Astrocyte of the spinal cord (primary cell): ENCODE measurements around the gene AK5.

ENCODE experiments used
- DNase-seq: peaks from one replicate; pipeline ENCODE4 v3.0.0; 2011; ENCODE audit warnings: low read depth, low spot score
- H3K4me3 ChIP-seq: 2 replicates; pipeline ENCODE4 v1.5.1; 2011; ENCODE audit warnings: low read depth, mild to moderate bottlenecking, low read length, moderate library complexity
- in situ Hi-C: cut with HindIII; loops from 2 replicates; pipeline ENCODE4 v1.10.0; 2017; ENCODE audit warnings: low sequenced_read_pairs
- TF ChIP-seq, protein P1 (sequence below): IDR thresholded peaks from 2 replicates; pipeline ENCODE4 v1.5.1; 2012; ENCODE audit warnings: low read depth, mild to moderate bottlenecking, low read length, inconsistent platforms

The AK5 gene

DNA sequence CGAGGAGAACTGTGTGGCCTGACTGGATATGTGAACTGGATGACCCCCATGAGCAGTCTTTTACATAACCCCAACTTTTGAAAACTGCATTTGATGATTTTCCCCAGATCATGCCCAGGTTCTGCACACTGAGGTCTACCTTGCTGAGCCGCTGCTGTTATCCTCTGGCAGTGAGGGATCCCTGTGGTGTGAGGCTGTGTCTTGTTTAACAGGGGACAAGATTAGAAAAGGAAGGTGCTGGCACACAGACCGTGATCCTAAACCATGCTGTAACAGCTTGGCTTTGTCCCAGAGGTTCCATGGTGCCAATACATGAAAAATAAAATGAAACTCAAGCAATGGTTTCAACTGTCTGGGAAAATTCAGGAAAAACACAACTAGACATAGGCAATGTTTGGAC lies 266.5 kb downstream of the AK5 start:
- in situ Hi-C loops, result no loop called here
- TF ChIP-seq, protein P1, sequence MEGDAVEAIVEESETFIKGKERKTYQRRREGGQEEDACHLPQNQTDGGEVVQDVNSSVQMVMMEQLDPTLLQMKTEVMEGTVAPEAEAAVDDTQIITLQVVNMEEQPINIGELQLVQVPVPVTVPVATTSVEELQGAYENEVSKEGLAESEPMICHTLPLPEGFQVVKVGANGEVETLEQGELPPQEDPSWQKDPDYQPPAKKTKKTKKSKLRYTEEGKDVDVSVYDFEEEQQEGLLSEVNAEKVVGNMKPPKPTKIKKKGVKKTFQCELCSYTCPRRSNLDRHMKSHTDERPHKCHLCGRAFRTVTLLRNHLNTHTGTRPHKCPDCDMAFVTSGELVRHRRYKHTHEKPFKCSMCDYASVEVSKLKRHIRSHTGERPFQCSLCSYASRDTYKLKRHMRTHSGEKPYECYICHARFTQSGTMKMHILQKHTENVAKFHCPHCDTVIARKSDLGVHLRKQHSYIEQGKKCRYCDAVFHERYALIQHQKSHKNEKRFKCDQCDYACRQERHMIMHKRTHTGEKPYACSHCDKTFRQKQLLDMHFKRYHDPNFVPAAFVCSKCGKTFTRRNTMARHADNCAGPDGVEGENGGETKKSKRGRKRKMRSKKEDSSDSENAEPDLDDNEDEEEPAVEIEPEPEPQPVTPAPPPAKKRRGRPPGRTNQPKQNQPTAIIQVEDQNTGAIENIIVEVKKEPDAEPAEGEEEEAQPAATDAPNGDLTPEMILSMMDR, result no peak
- H3K4me3 ChIP-seq, result no peak overlapping the region
- no peak for DNase-seq

DNA sequence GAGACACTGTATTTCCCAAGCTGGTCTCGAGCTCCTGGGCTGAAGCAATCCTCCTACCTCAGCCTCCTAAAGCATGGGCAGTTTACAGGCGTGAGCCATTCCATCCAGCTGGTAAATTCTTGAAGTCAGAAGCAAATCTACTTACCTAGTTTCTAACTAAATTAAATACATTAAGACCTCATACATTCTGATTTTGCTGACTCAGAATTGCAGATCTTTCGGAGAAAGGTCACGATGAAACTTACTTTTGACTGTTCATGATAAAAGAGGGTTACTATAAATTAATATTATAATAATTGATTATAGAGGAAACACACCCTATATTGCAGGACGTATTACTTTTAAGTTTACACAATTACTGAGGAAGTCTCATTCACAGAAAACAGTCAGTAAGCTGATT lies 268.3 kb downstream of the AK5 start:
- TF ChIP-seq, protein P1, result no peak

DNA sequence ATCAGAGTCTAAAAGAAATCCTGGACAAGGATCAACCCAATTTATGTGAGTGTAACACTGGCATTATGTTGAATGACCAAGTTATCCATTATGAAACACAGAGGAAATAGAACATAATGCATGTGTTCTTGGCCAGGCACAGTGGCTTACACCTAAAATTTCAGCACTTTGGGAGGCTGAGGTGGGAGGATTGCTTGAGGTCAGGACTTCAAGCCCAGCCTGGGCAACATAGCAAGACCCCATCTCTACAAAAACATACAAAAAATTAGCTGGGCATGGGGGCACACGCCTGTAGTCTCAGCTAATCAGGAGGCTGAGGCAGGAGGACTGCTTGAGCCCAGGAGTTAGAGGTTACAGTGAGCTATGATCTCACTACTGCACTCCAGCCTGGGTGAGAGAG lies 270.8 kb downstream of the AK5 start:
- DNase-seq, result no peak
- TF ChIP-seq, protein P1, result no peak
- in situ Hi-C loops, result no loop called here
- no peak overlapping the region for H3K4me3 ChIP-seq

More for the DNA sequence above, 268.3 kb downstream of the AK5 start:
- H3K4me3 ChIP-seq, result no peak overlapping the region
- DNase-seq, result no peak
- in situ Hi-C loops, result no loop called here

DNA sequence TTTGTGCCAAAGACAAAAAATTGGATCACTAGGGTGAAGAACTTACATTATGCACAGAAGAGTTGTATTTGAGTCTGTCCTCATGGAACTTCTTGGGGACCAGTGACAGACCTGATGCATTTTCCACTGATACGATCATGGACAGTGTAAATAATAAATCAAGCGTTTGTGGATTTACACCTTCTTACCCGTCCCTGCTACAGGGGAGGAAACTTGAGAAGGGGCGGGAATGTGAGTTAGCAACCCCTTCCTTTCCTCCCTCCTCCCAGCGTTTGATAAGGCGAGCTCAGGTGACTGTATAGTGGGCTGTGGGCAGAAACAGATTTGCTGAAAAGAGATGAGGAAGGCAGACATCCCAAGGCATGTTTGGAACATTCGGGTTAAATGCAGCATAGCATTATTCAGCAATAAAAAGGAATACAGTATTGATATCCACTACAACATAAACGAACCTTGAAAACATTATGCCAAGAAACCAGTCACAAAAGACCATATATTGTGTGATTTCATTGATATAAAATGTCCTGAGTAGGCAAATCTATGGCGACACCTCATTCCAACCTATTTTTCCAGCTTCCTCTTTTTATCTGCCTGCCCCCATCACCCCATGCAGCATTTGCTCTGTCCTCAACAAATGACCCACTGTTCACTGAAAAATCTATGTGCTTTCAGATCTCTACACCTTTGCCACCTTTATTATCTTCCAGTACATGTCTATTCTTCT lies 271.9 kb downstream of the AK5 start:
- in situ Hi-C loops, result no loop called here
- no peak for DNase-seq

DNA sequence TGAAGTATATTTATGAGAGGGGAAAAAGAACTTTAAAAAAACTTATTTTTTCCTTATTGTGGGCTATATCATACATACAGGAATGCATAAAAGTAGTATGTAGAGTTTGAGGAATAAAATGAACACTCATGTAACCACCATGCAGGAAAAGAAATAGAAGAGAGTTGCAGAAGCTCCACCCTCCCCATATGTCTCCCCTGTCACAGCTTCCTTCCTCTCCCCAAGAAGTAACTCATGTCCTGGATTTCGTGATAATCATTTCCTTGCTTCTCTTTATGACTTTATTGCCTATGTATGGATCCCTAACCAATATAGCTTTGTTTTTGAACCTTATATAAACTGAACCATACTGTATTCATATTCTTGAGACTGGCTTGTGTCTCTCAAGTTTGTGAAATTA lies 274.2 kb downstream of the AK5 start:
- H3K4me3 ChIP-seq, result no peak overlapping the region
- no peak for DNase-seq
- in situ Hi-C loops, result no loop called here
- TF ChIP-seq, protein P1, result no peak

More for the DNA sequence above, 271.9 kb downstream of the AK5 start:
- no peak overlapping the region for H3K4me3 ChIP-seq
- TF ChIP-seq, protein P1, result no peak

DNA sequence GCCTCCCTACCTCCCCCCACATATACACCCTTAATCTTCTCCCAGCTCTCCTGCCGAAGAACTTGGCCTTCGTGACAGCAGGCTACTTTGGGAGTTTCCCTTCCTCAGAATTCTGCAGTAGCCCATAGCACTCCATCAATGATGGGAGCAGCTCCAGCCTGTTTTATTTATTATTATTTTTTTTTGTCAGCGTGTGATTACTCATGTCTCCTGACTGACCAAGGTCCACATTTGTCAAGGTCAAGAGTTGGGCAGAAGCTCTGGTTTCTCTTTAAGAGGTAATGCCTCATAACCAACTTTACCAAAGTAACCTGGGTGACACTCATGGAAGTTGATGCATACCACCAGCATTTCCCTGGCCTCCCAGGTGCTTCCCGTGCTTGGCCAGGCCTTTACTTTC lies 275.2 kb downstream of the AK5 start:
- in situ Hi-C loops, result no loop called here
- H3K4me3 ChIP-seq, result no peak overlapping the region
- DNase-seq, result no peak
- TF ChIP-seq, protein P1, result no peak
